HEK293 (cell line): ENCODE results near the gene CDH24.

Source experiments
- CTCF ChIA-PET: fragments of 350-600 bp; formaldehyde crosslinking; extraction: SDS; loops from one replicate; lab custom pipeline; 2021; ENCODE audit warnings: antibody characterized with exemption; lab: Yijun Ruan, JAX
- POLR2A ChIA-PET: fragments of 300-600 bp; formaldehyde crosslinking; extraction: SDS; loops from one replicate; lab custom pipeline; 2020; ENCODE audit warnings: antibody characterized with exemption, inconsistent platforms; lab: Yijun Ruan, JAX
- H3K27ac ChIP-seq: fragments of 200-500 bp; sonication (Bioruptor generic); 2 replicates; pipeline ENCODE4 v1.5.1; 2014; ENCODE audit warnings: low read depth, low read length, control low read depth, inconsistent platforms; ENCODE audit errors: extremely low read depth
- H3K36me3 ChIP-seq, 2 experiments: fragments of 200-500 bp in 1 of 2; sonication (Bioruptor generic) in 1 of 2; 1 replicate in 1 of 2; 2 replicates in 1 of 2; pipeline ENCODE4 v1.5.1; 2014 to 2017; ENCODE audit warnings: inconsistent platforms in 2 of 2, low read length in 2 of 2; ENCODE audit not compliant: control insufficient read depth in 2 of 2, insufficient read depth in 1 of 2
- H3K4me1 ChIP-seq: fragments of 200-500 bp; sonication (Bioruptor generic); 2 replicates; pipeline ENCODE4 v1.5.1; 2014; ENCODE audit warnings: mild to moderate bottlenecking, low read length, inconsistent platforms; ENCODE audit not compliant: control insufficient read depth, insufficient read depth
- H3K4me3 ChIP-seq: 2 replicates; pipeline ENCODE4 v1.5.1; 2011; ENCODE audit warnings: low read depth, mild to moderate bottlenecking, control low read depth, low read length, moderate library complexity
- H3K9me3 ChIP-seq: fragments of 200-500 bp; sonication (Bioruptor generic); 2 replicates; pipeline ENCODE4 v1.5.1; 2014; ENCODE audit warnings: low read depth, low read length, inconsistent platforms; ENCODE audit not compliant: control insufficient read depth, insufficient read depth
- BCL6B ChIP-seq: fragments of 450-650 bp; formaldehyde crosslinking; IDR thresholded peaks from 2 replicates; pipeline ENCODE4 v1.5.1; 2017; ENCODE audit warnings: missing biosample characterization, missing genetic modification characterization
- EGR2 ChIP-seq: fragments of 450-650 bp; formaldehyde crosslinking; IDR thresholded peaks from 2 replicates; pipeline ENCODE4 v1.5.1; 2016; ENCODE audit warnings: low read depth, missing biosample characterization, missing genetic modification characterization
- FEZF1 ChIP-seq: fragments of 450-650 bp; formaldehyde crosslinking; IDR thresholded peaks from 2 replicates; pipeline ENCODE4 v1.5.1; 2016; ENCODE audit warnings: missing biosample characterization, missing genetic modification characterization
- HOXA7 ChIP-seq: sonication (generic); formaldehyde crosslinking; IDR thresholded peaks from 2 replicates; pipeline ENCODE4 v1.8.1; 2022; ENCODE audit warnings: missing genetic modification reagents, borderline replicate concordance
- HOXC10 ChIP-seq: sonication (generic); formaldehyde crosslinking; IDR thresholded peaks from 2 replicates; pipeline ENCODE4 v1.8.1; 2023; ENCODE audit warnings: mild to moderate bottlenecking, missing genetic modification reagents
- KLF1 ChIP-seq: fragments of 450-650 bp; formaldehyde crosslinking; IDR thresholded peaks from 2 replicates; pipeline ENCODE4 v1.5.1; 2016; ENCODE audit warnings: missing biosample characterization, missing genetic modification characterization
- PATZ1 ChIP-seq: fragments of 450-650 bp; formaldehyde crosslinking; IDR thresholded peaks from 2 replicates; pipeline ENCODE4 v1.5.1; 2016; ENCODE audit warnings: missing biosample characterization, missing genetic modification characterization
- PBX3 ChIP-seq: sonication (generic); formaldehyde crosslinking; IDR thresholded peaks from 2 replicates; pipeline ENCODE4 v1.8.1; 2022; ENCODE audit warnings: mild to moderate bottlenecking, moderate library complexity, missing genetic modification reagents
- SETDB1 ChIP-seq: IDR thresholded peaks from one replicate; pipeline ENCODE4 v1.6.1; 2017; ENCODE audit warnings: mild to moderate bottlenecking, low read length, moderate library complexity, mixed read lengths; ENCODE audit not compliant: insufficient read length
- ZBTB21 ChIP-seq: fragments of 450-650 bp; formaldehyde crosslinking; IDR thresholded peaks from 2 replicates; pipeline ENCODE4 v1.5.1; 2017; ENCODE audit warnings: missing biosample characterization, missing genetic modification characterization
- ZFP41 ChIP-seq: fragments of 450-650 bp; formaldehyde crosslinking; IDR thresholded peaks from 2 replicates; pipeline ENCODE4 v1.5.1; 2016; ENCODE audit warnings: missing biosample characterization, missing genetic modification characterization, borderline replicate concordance
- ZNF157 ChIP-seq: fragments of 450-650 bp; formaldehyde crosslinking; IDR thresholded peaks from 2 replicates; pipeline ENCODE4 v1.5.1; 2016; ENCODE audit warnings: missing biosample characterization, missing genetic modification characterization
- ZNF169 ChIP-seq: fragments of 450-650 bp; formaldehyde crosslinking; IDR thresholded peaks from 2 replicates; pipeline ENCODE4 v1.5.1; 2016; ENCODE audit warnings: missing biosample characterization, missing genetic modification characterization
- ZNF292 ChIP-seq: fragments of 450-650 bp; formaldehyde crosslinking; IDR thresholded peaks from 2 replicates; pipeline ENCODE4 v1.5.1; 2016; ENCODE audit warnings: low read depth, missing biosample characterization, missing genetic modification characterization, borderline replicate concordance
- ZNF302 ChIP-seq: fragments of 450-650 bp; formaldehyde crosslinking; IDR thresholded peaks from 2 replicates; pipeline ENCODE4 v1.5.1; 2016; ENCODE audit warnings: missing biosample characterization, missing genetic modification characterization, low read depth
- ZNF341 ChIP-seq: fragments of 450-650 bp; formaldehyde crosslinking; IDR thresholded peaks from 2 replicates; pipeline ENCODE4; 2016; ENCODE audit warnings: low read depth, missing biosample characterization, missing genetic modification characterization
- ZNF354C ChIP-seq: fragments of 450-650 bp; formaldehyde crosslinking; IDR thresholded peaks from 2 replicates; pipeline ENCODE4 v1.5.1; 2016; ENCODE audit warnings: missing biosample characterization, missing genetic modification characterization, low read depth, borderline replicate concordance
- ZNF600 ChIP-seq: fragments of 450-650 bp; formaldehyde crosslinking; IDR thresholded peaks from 2 replicates; pipeline ENCODE4 v1.5.1; 2016; ENCODE audit warnings: missing biosample characterization, missing genetic modification characterization
- ZNF621 ChIP-seq: fragments of 450-650 bp; formaldehyde crosslinking; IDR thresholded peaks from 2 replicates; pipeline ENCODE4 v1.5.1; 2017; ENCODE audit warnings: missing biosample characterization, missing genetic modification characterization
- ZNF624 ChIP-seq: fragments of 450-650 bp; formaldehyde crosslinking; IDR thresholded peaks from 2 replicates; pipeline ENCODE4 v1.5.1; 2017; ENCODE audit warnings: missing biosample characterization, missing genetic modification characterization
- ZNF677 ChIP-seq: fragments of 450-650 bp; IDR thresholded peaks from 2 replicates; pipeline ENCODE4 v1.5.0; 2018; ENCODE audit warnings: missing biosample characterization, mild to moderate bottlenecking, missing genetic modification characterization, moderate library complexity
- ZSCAN30 ChIP-seq: fragments of 450-650 bp; IDR thresholded peaks from 2 replicates; pipeline ENCODE4 v1.5.1; 2018; ENCODE audit warnings: missing biosample characterization, mild to moderate bottlenecking, missing genetic modification characterization, moderate library complexity
- TF ChIP-seq, protein P1 (sequence below): fragments of 450-650 bp; formaldehyde crosslinking; conservative IDR thresholded peaks from 2 replicates; pipeline ENCODE4 v1.5.1; 2016; ENCODE audit warnings: low read depth, missing biosample characterization, missing genetic modification characterization

The CDH24 gene

GRCh38 chr14:23103581-23103980, 46.3 kb upstream of the CDH24 start:
- peaks cover 4% of the 10 kb centered on the region for H3K4me1 ChIP-seq
- no peak overlapping the region for H3K27ac ChIP-seq
- H3K9me3 ChIP-seq: no peaks in the 10 kb centered on the region
- TF ChIP-seq ZNF624 (tag by site-specific recombination): no peak
- TF ChIP-seq ZBTB21 (tag by site-specific recombination): no peak
- TF ChIP-seq ZNF600: peak; percentile 43; the same call in 1 of the 2 replicates
- TF ChIP-seq ZFP41 (tag by site-specific recombination): no peak
- TF ChIP-seq ZNF677 (tag by site-specific recombination): no peak
- TF ChIP-seq ZNF354C (tag by site-specific recombination): no peak
- TF ChIP-seq, all 188 proteins: peak for 1
- Histone ChIP-seq H3K36me3 (peaks cover 5 to 8% of the 10 kb centered on the region in 2 experiments), H3K4me3 (no peak overlapping the region)
- POLR2A ChIA-PET: interaction anchor here (1.9 kb wide), 1 partner anchor 8 kb away, joined by 8 read pairs; the partner anchor contains the start of genes ACIN1 and C14orf119
- CTCF ChIA-PET: interaction anchor here (0.6 to 0.7 kb wide), 2 partner anchors 17 to 27 kb away, joined by 3 to 4 read pairs; no protein-coding TSS in a partner anchor

GRCh38 chr14:23102801-23103200, 45.5 kb upstream of the CDH24 start:
- TF ChIP-seq ZNF157 (tag by site-specific recombination) (no peak), PBX3 (CRISPR knock-in tag) (no peak), ZNF292 (tag by site-specific recombination) (no peak), ZNF302 (tag by site-specific recombination) (no peak), HOXC10 (CRISPR knock-in tag) (no peak), KLF1 (no peak)
- POLR2A ChIA-PET: interaction anchor here (0.5 kb wide), 1 partner anchor 80 kb away, joined by 3 read pairs; no protein-coding TSS in a partner anchor
- Histone ChIP-seq H3K36me3 (peaks cover 8 to 15% of the 10 kb centered on the region in 2 experiments), H3K27ac (no peak overlapping the region), H3K4me1 (peaks cover 4% of the 10 kb centered on the region), H3K4me3 (no peak overlapping the region), H3K9me3 (no peaks in the 10 kb centered on the region)
- CTCF ChIA-PET: interaction anchor here (0.9 kb wide), 1 partner anchor 18 kb away, joined by 3 read pairs; no protein-coding TSS in a partner anchor

- no peaks in the 10 kb centered on the region for H3K9me3 ChIP-seq
- CTCF ChIA-PET: interaction anchor here (0.9 to 1.8 kb wide), 4 partner anchors 10 to 116 kb away, joined by 3 to 7 read pairs (median 3); no protein-coding TSS in a partner anchor
- TF ChIP-seq HOXA7 (CRISPR knock-in tag) (no peak), FEZF1 (tag by site-specific recombination) (no peak), SETDB1 (no peak), ZNF169 (tag by site-specific recombination) (no peak), PATZ1 (tag by site-specific recombination) (no peak), ZSCAN30 (tag by site-specific recombination) (no peak), ZNF341 (tag by site-specific recombination) (no peak), EGR2 (no peak), ZNF621 (tag by site-specific recombination) (no peak), BCL6B (tag by site-specific recombination) (no peak)
- TF ChIP-seq, protein P1, sequence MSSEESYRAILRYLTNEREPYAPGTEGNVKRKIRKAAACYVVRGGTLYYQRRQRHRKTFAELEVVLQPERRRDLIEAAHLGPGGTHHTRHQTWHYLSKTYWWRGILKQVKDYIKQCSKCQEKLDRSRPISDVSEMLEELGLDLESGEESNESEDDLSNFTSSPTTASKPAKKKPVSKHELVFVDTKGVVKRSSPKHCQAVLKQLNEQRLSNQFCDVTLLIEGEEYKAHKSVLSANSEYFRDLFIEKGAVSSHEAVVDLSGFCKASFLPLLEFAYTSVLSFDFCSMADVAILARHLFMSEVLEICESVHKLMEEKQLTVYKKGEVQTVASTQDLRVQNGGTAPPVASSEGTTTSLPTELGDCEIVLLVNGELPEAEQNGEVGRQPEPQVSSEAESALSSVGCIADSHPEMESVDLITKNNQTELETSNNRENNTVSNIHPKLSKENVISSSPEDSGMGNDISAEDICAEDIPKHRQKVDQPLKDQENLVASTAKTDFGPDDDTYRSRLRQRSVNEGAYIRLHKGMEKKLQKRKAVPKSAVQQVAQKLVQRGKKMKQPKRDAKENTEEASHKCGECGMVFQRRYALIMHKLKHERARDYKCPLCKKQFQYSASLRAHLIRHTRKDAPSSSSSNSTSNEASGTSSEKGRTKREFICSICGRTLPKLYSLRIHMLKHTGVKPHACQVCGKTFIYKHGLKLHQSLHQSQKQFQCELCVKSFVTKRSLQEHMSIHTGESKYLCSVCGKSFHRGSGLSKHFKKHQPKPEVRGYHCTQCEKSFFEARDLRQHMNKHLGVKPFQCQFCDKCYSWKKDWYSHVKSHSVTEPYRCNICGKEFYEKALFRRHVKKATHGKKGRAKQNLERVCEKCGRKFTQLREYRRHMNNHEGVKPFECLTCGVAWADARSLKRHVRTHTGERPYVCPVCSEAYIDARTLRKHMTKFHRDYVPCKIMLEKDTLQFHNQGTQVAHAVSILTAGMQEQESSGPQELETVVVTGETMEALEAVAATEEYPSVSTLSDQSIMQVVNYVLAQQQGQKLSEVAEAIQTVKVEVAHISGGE: no peak
- H3K36me3 ChIP-seq: peaks cover 8 to 22% of the 10 kb centered on the region in 2 experiments
- POLR2A ChIA-PET: interaction anchor here (0.5 kb wide), 1 partner anchor 81 kb away, joined by 3 read pairs; no protein-coding TSS in a partner anchor
- H3K4me1 ChIP-seq: peaks cover 4% of the 10 kb centered on the region
- H3K4me3 ChIP-seq: no peak overlapping the region
- no peak overlapping the region for H3K27ac ChIP-seq
Measured at GRCh38 chr14:23101986-23102625, 44.8 kb upstream of the CDH24 start.
